Gastrocnemius medialis (tissue), 4 donors: ENCODE data around the gene ZBTB16. TPM values are rescaled to one million over a fixed set of nuclear protein-coding genes. Genes with fewer than 3 reads are reported as not detected.

Source experiments
- ATAC-seq, 2 donors: fragments of 150-250 bp; one replicate each; pipeline ENCODE4 v1.9.1; 2016
- DNase-seq, 2 donors: peaks; one replicate each; pipeline ENCODE4 v3.0.0-alpha.2; 2019
- H3K27ac ChIP-seq, 4 donors: fragments of 200-600 bp; sonication (generic); 1 replicate in 1 of 4; 2 replicates in 3 of 4; pipeline ENCODE4 v1.5.1; 2016 to 2018; ENCODE audit warnings: mild to moderate bottlenecking in 2 of 4, moderate library complexity in 1 of 4
- H3K27me3 ChIP-seq, 3 donors: fragments of 200-600 bp; sonication (generic) in 2 of 3; 1 replicate in 1 of 3; 2 replicates in 2 of 3; pipeline versions ENCODE4 v1.5.1 to v1.6.0; 2016 to 2019; ENCODE audit warnings: mild to moderate bottlenecking in 1 of 3, moderate library complexity in 1 of 3
- H3K36me3 ChIP-seq, 2 donors: fragments of 200-600 bp; sonication (generic) in 1 of 2; one replicate each; pipeline ENCODE4 v1.5.1; 2017 to 2018
- H3K4me1 ChIP-seq, 2 donors: fragments of 200-600 bp; sonication (generic) in 1 of 2; one replicate each; pipeline ENCODE4 v1.5.1; 2016 to 2017; ENCODE audit warnings: mild to moderate bottlenecking in 2 of 2
- H3K4me3 ChIP-seq, 4 donors: fragments of 200-600 bp; sonication (generic) in 3 of 4; 1 replicate in 1 of 4; 2 replicates in 3 of 4; pipeline ENCODE4 v1.5.1; 2016 to 2019; ENCODE audit warnings: mild to moderate bottlenecking in 2 of 4
- H3K9me3 ChIP-seq, 3 donors: fragments of 200-600 bp; sonication (generic) in 2 of 3; 1 replicate in 1 of 3; 2 replicates in 2 of 3; pipeline ENCODE4 v1.5.1; 2016 to 2019
- POLR2A ChIP-seq, 2 donors: fragments of 450-650 bp; IDR thresholded peaks; one replicate each; pipeline ENCODE4 v1.6.1; 2017; ENCODE audit warnings: antibody characterized with exemption in 2 of 2, mild to moderate bottlenecking in 2 of 2, moderate library complexity in 2 of 2
- in situ Hi-C, 4 donors: fragments of 200-750 bp; cut with MboI; loops; one replicate each; pipeline versions ENCODE4 v1.15.0 to v1.8.0; 2017; ENCODE audit warnings: low sequenced_read_pairs in 4 of 4
- intact Hi-C: fragments of 100-400 bp; cut with DNase I; formaldehyde crosslinking; loops from one replicate; pipeline ENCODE4 v1.15.1; 2023; ENCODE audit warnings: low total_unique reads
- total RNA-seq, 4 donors: library from RNA; depleted of rRNA; stranded (reverse); fragments of >200 nt; gene quantifications; one replicate each; pipeline versions ENCODE4 v1.1.0 to v1.2.3, GENCODE V29; 2016
- TF ChIP-seq, protein P1 (sequence below), 5 experiments: fragments of 450-650 bp in 3 of 5; fragments of 200-600 bp in 2 of 5; sonication (generic) in 2 of 5; IDR thresholded peaks in 4 of 5; conservative IDR thresholded peaks in 1 of 5; 1 replicate in 4 of 5; 2 replicates in 1 of 5; pipeline ENCODE4 v1.5.1; 2016 to 2019; ENCODE audit warnings: antibody characterized with exemption in 5 of 5, mild to moderate bottlenecking in 3 of 5, moderate library complexity in 3 of 5

Gene ZBTB16
- total RNA-seq, 4 donors from 2014 or later, result 156 to 250 (median 196) TPM

DNA sequence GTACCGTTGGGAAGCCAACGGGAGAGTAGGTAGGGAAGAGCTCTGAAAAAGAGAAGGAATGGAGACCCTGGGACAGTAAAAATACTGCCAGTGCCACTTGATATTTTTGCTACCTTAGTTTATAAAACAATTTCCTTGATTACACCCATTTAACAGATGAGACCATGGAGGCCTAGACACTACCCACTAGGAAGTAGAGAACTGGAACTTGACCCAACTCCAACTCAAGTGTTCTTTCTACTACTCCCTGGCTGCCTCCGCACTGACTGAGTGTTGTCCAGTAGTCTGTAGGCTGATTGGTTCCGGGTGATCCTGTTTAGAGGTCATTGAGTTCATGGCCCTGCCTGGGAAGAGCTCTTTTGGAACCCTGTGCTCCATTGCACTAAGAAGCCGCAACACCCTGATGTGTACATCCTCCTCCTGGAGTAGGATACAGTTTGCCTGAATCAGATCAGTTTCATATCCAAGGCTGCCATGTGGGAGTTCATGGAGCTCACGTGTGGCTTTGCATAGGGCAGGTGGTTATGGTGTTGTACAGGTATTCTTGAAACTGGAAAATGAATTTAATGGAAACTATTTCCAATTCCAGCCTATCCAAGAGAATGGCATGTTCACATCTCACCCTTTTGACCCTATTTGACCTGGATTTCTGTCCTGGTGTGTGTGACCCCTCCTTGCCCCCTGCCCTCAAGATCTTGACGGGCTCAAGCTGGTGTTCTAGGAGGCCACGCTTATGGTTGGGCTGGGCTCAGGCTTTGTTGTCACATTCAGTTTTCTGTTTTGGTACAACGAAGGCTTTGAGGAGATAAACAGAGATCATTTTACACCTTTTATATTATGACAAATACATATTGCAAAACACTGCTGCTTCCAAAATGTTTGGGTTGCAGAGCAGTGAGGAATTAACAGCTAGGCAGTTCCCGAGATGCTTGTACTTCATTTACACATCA, 134.5 kb downstream of the ZBTB16 start:
- in situ Hi-C loops (no loop called here), intact Hi-C loops (loop anchor here (2.0 kb wide), 1 partner anchor 13 kb away; no protein-coding TSS in a partner anchor)
- TF ChIP-seq, protein P1, sequence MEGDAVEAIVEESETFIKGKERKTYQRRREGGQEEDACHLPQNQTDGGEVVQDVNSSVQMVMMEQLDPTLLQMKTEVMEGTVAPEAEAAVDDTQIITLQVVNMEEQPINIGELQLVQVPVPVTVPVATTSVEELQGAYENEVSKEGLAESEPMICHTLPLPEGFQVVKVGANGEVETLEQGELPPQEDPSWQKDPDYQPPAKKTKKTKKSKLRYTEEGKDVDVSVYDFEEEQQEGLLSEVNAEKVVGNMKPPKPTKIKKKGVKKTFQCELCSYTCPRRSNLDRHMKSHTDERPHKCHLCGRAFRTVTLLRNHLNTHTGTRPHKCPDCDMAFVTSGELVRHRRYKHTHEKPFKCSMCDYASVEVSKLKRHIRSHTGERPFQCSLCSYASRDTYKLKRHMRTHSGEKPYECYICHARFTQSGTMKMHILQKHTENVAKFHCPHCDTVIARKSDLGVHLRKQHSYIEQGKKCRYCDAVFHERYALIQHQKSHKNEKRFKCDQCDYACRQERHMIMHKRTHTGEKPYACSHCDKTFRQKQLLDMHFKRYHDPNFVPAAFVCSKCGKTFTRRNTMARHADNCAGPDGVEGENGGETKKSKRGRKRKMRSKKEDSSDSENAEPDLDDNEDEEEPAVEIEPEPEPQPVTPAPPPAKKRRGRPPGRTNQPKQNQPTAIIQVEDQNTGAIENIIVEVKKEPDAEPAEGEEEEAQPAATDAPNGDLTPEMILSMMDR (IDR thresholded peaks at IDR 0.05 in 4 of 5, conservative IDR thresholded peaks at IDR 0.05 in 1 of 5), result no peak
- TF ChIP-seq POLR2A (IDR thresholded peaks at IDR 0.05), result peak in 1 of 2 donors; percentile 46
- Histone ChIP-seq H3K27ac (peak overlapping the region; percentile 90 to 99 (median 96)), H3K4me1 (peaks cover 72% of the 10 kb centered on the region in 2 donors), H3K27me3 (no peaks in the 10 kb centered on the region), H3K4me3 (peak overlapping the region in 1 of 4 donors; percentile 3), H3K36me3 (peaks cover 2 to 34% of the 10 kb centered on the region in 2 donors), H3K9me3 (no peaks in the 10 kb centered on the region)
- DNase-seq, result peak; percentile 81 to 83
- peak; percentile 28 to 47 for ATAC-seq

GRCh38 chr11:114194702-114195101, 135.2 kb downstream of the ZBTB16 start:
- no peaks in the 10 kb centered on the region for H3K27me3 ChIP-seq
- in situ Hi-C loops, result loop anchor here in 1 of 4 donors (5.0 kb wide), 1 partner anchor 32 kb away; no protein-coding TSS in a partner anchor
- no peak overlapping the region for H3K4me3 ChIP-seq
- H3K36me3 ChIP-seq, result peaks cover 2 to 28% of the 10 kb centered on the region in 2 donors
- no peaks in the 10 kb centered on the region for H3K9me3 ChIP-seq
- DNase-seq, result no peak
- TF ChIP-seq, protein P1 (IDR thresholded peaks at IDR 0.05 in 4 of 5, conservative IDR thresholded peaks at IDR 0.05 in 1 of 5), result peak in 1 of 5 experiments; percentile 17
- TF ChIP-seq POLR2A (IDR thresholded peaks at IDR 0.05), result no peak
- no peak for ATAC-seq
- peaks cover 79% of the 10 kb centered on the region in 2 donors for H3K4me1 ChIP-seq
- peak overlapping the region; percentile 90 to 99 (median 96) for H3K27ac ChIP-seq
- intact Hi-C loops, result loop anchor here (2.0 to 5.0 kb wide), 2 partner anchors 14 to 32 kb away; no protein-coding TSS in a partner anchor

GRCh38 chr11:114195151-114195550, 135.6 kb downstream of the ZBTB16 start:
- H3K4me3 ChIP-seq, result no peak overlapping the region
- ATAC-seq (no peak), DNase-seq (no peak)
- H3K27me3 ChIP-seq, result no peaks in the 10 kb centered on the region
- H3K27ac ChIP-seq, result peak overlapping the region; percentile 90 to 99 (median 96)
- H3K4me1 ChIP-seq, result peaks cover 83 to 84% of the 10 kb centered on the region in 2 donors
- intact Hi-C loops (loop anchor here (2.0 to 5.0 kb wide), 2 partner anchors 14 to 33 kb away; no protein-coding TSS in a partner anchor), in situ Hi-C loops (loop anchor here in 1 of 4 donors (5.0 kb wide), 1 partner anchor 33 kb away; no protein-coding TSS in a partner anchor)
- H3K36me3 ChIP-seq, result peaks cover 2 to 24% of the 10 kb centered on the region in 2 donors
- TF ChIP-seq, protein P1 (IDR thresholded peaks at IDR 0.05 in 4 of 5, conservative IDR thresholded peaks at IDR 0.05 in 1 of 5), result no peak
- no peak for TF ChIP-seq POLR2A (IDR thresholded peaks at IDR 0.05)
- H3K9me3 ChIP-seq, result no peaks in the 10 kb centered on the region

- Histone ChIP-seq H3K27ac (peak overlapping the region; percentile 90 to 99 (median 96)), H3K27me3 (no peaks in the 10 kb centered on the region), H3K4me1 (peaks cover 90 to 93% of the 10 kb centered on the region in 2 donors), H3K9me3 (no peaks in the 10 kb centered on the region), H3K36me3 (peaks cover 0 to 14% of the 10 kb centered on the region in 2 donors), H3K4me3 (peak overlapping the region in 1 of 4 donors; percentile 1)
- intact Hi-C loops, result loop anchor here (2.0 to 5.0 kb wide), 2 partner anchors 15 to 34 kb away; no protein-coding TSS in a partner anchor
- TF ChIP-seq, protein P1 (IDR thresholded peaks at IDR 0.05 in 4 of 5, conservative IDR thresholded peaks at IDR 0.05 in 1 of 5), result no peak
- no peak for TF ChIP-seq POLR2A (IDR thresholded peaks at IDR 0.05)
- peak in 1 of 2 donors; percentile 7 for ATAC-seq
- in situ Hi-C loops, result loop anchor here in 1 of 4 donors (5.0 kb wide), 1 partner anchor 34 kb away; no protein-coding TSS in a partner anchor
- peak in 1 of 2 donors; percentile 72 for DNase-seq
Measured at GRCh38 chr11:114195981-114196731, 136.6 kb downstream of the ZBTB16 start.
